Loucy (cell line): ENCODE measurements around the gene EVI2B.

ENCODE experiments used
- EZH2phosphoT487 ChIP-seq: fragments of 200-600 bp; IDR thresholded peaks from 2 replicates; pipeline ENCODE4 v1.6.1; 2018; ENCODE audit warnings: antibody characterized with exemption, mild to moderate bottlenecking, moderate library complexity, borderline replicate concordance
- TF ChIP-seq, protein P1 (sequence below): fragments of 200-600 bp; sonication (generic); conservative IDR thresholded peaks from 2 replicates; pipeline ENCODE4 v1.5.1; 2014; ENCODE audit warnings: mild to moderate bottlenecking, antibody characterized with exemption, low read length

DNA sequence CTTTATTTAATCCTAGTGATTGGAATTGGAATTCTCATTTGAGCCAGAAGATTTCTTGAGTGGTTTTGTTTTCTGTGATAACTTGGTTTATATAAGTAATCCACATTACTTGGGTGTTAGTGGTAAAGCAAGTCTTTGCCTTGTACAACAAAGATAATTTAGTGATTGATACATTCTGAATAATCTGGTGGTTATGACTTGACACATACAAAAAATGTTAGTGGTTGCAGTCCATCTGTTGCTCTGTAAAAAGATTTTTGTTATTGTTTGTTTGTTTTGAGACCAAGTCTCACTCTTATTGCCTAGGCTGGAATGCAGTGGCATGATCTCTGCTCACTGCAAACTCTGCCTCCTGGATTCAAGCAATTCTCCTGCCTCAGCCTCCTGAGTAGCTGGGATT, 30.0 kb downstream of the EVI2B start:
- TF ChIP-seq, protein P1, sequence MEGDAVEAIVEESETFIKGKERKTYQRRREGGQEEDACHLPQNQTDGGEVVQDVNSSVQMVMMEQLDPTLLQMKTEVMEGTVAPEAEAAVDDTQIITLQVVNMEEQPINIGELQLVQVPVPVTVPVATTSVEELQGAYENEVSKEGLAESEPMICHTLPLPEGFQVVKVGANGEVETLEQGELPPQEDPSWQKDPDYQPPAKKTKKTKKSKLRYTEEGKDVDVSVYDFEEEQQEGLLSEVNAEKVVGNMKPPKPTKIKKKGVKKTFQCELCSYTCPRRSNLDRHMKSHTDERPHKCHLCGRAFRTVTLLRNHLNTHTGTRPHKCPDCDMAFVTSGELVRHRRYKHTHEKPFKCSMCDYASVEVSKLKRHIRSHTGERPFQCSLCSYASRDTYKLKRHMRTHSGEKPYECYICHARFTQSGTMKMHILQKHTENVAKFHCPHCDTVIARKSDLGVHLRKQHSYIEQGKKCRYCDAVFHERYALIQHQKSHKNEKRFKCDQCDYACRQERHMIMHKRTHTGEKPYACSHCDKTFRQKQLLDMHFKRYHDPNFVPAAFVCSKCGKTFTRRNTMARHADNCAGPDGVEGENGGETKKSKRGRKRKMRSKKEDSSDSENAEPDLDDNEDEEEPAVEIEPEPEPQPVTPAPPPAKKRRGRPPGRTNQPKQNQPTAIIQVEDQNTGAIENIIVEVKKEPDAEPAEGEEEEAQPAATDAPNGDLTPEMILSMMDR: no peak
- TF ChIP-seq EZH2phosphoT487: no peak
